IMR-90 (cell line): ENCODE results near the gene PARD6G. TPM values are rescaled to one million over a fixed set of nuclear protein-coding genes. Genes with fewer than 3 reads are reported as not detected.

Source experiments
- ATAC-seq: fragments of 200-7000 bp; cut with Tn5 transposase; 2 replicates; pipeline ENCODE4 v1.9.1; 2020; ENCODE audit warnings: low read depth, mild to moderate bottlenecking, moderate library complexity
- BruUV-seq: library from RNA; stranded (reverse); fragments of 400-500 nt; replicated peaks from 2 replicates; lab custom pipeline; 2021; lab: Mats Ljungman, UMichigan
- CTCF ChIA-PET: fragments of 300-600 bp; formaldehyde crosslinking; extraction: SDS; loops from one replicate; lab custom pipeline; 2021; ENCODE audit warnings: antibody characterized with exemption; lab: Yijun Ruan, JAX
- POLR2A ChIA-PET: fragments of 300-600 bp; sonication (Branson Sonifier 250); formaldehyde crosslinking; loops from one replicate; lab custom pipeline; 2022; ENCODE audit warnings: antibody characterized with exemption; ENCODE audit not compliant: unreplicated experiment; lab: Charles Lee
- DNase-seq: peaks from one replicate; pipeline ENCODE4 v3.0.0; 2013
- H2AFZ ChIP-seq: replicated peaks from 2 replicates; pipeline ENCODE3; 2013; ENCODE audit warnings: low read length, mild to moderate bottlenecking; ENCODE audit not compliant: poor library complexity
- H2AK5ac ChIP-seq: 2 replicates; pipeline ENCODE4 v1.6.1; 2013; ENCODE audit warnings: low read depth, low read length, inconsistent platforms
- H2AK9ac ChIP-seq: replicated peaks from 2 replicates; pipeline ENCODE3; 2013; ENCODE audit warnings: mild to moderate bottlenecking, low read depth, low read length, moderate library complexity; ENCODE audit not compliant: poor library complexity
- H2BK120ac ChIP-seq: 2 replicates; pipeline ENCODE4 v1.6.1; 2013; ENCODE audit warnings: low read depth, low read length, inconsistent platforms
- H2BK15ac ChIP-seq: 3 replicates; pipeline ENCODE4 v1.6.1; 2013; ENCODE audit warnings: low read depth, low read length, inconsistent platforms
- H2BK20ac ChIP-seq: 2 replicates; pipeline ENCODE4 v1.6.1; 2013; ENCODE audit warnings: low read depth, mild to moderate bottlenecking, inconsistent platforms, low read length, moderate library complexity
- H2BK5ac ChIP-seq: 2 replicates; pipeline ENCODE4 v1.6.1; 2013; ENCODE audit warnings: mild to moderate bottlenecking, low read depth, low read length, inconsistent platforms; ENCODE audit not compliant: poor library complexity, severe bottlenecking
- H3K14ac ChIP-seq: replicated peaks from 2 replicates; pipeline ENCODE4 v1.6.1; 2013; ENCODE audit warnings: low read depth, low read length, inconsistent platforms
- H3K18ac ChIP-seq: 2 replicates; pipeline ENCODE4 v1.6.1; 2013; ENCODE audit warnings: low read depth, low read length, control low read depth
- H3K23ac ChIP-seq: 2 replicates; pipeline ENCODE4 v1.6.1; 2013; ENCODE audit warnings: low read depth, low read length, inconsistent platforms
- H3K27ac ChIP-seq: 2 replicates; pipeline ENCODE4 v1.5.1; 2013; ENCODE audit warnings: mild to moderate bottlenecking, control low read depth, low read length; ENCODE audit not compliant: insufficient read depth
- H3K27me3 ChIP-seq: 2 replicates; pipeline ENCODE4 v1.6.1; 2013; ENCODE audit warnings: low read length; ENCODE audit not compliant: control insufficient read depth, insufficient read depth
- H3K36me3 ChIP-seq: 2 replicates; pipeline ENCODE4 v1.6.1; 2013; ENCODE audit warnings: low read length, mixed read lengths; ENCODE audit not compliant: control insufficient read depth, insufficient read depth
- H3K4ac ChIP-seq: 2 replicates; pipeline ENCODE4 v1.6.1; 2013; ENCODE audit warnings: low read depth, low read length, inconsistent platforms
- H3K4me1 ChIP-seq: 2 replicates; pipeline ENCODE4 v1.6.1; 2013; ENCODE audit warnings: low read length, mixed read lengths; ENCODE audit not compliant: control insufficient read depth, insufficient read depth
- H3K4me2 ChIP-seq: 2 replicates; pipeline ENCODE4 v1.6.1; 2013; ENCODE audit warnings: low read depth, mild to moderate bottlenecking, control low read depth, low read length, moderate library complexity
- H3K4me3 ChIP-seq: 2 replicates; pipeline ENCODE4 v1.5.1; 2013; ENCODE audit warnings: low read depth, mild to moderate bottlenecking, control low read depth, low read length, moderate library complexity; ENCODE audit not compliant: insufficient read depth
- H3K56ac ChIP-seq: 2 replicates; pipeline ENCODE4 v1.6.1; 2013; ENCODE audit warnings: low read length, inconsistent platforms; ENCODE audit not compliant: insufficient read depth; ENCODE audit errors: extremely low read depth
- H3K79me1 ChIP-seq, 2 experiments: 2 replicates each; pipeline ENCODE4 v1.6.1; 2013; ENCODE audit warnings: low read length in 2 of 2, inconsistent platforms in 1 of 2, low read depth in 1 of 2
- H3K9ac ChIP-seq: 2 replicates; pipeline ENCODE4 v1.6.1; 2013; ENCODE audit warnings: low read depth, low read length, control low read depth
- H3K9me1 ChIP-seq: 2 replicates; pipeline ENCODE4 v1.6.1; 2013; ENCODE audit warnings: low read length, inconsistent platforms; ENCODE audit not compliant: insufficient read depth
- H3K9me3 ChIP-seq: 2 replicates; pipeline ENCODE4 v1.6.1; 2013; ENCODE audit warnings: low read length; ENCODE audit not compliant: control insufficient read depth, insufficient read depth
- H4K20me1 ChIP-seq: 2 replicates; pipeline ENCODE4 v1.6.1; 2013; ENCODE audit warnings: low read length, inconsistent platforms; ENCODE audit not compliant: insufficient read depth
- H4K5ac ChIP-seq: 2 replicates; pipeline ENCODE4 v1.6.1; 2013; ENCODE audit warnings: mild to moderate bottlenecking, low read depth, low read length, control low read depth
- H4K8ac ChIP-seq, 2 experiments: 2 replicates each; pipeline ENCODE4 v1.6.1; 2013; ENCODE audit warnings: low read depth in 2 of 2, low read length in 2 of 2, control low read depth in 1 of 2, inconsistent platforms in 1 of 2
- H4K91ac ChIP-seq: 2 replicates; pipeline ENCODE4 v1.6.1; 2013; ENCODE audit warnings: low read depth, low read length, inconsistent platforms; ENCODE audit not compliant: insufficient read depth
- FOS ChIP-seq: fragments of 150-350 bp; IDR thresholded peaks from 2 replicates; pipeline ENCODE4 v1.6.1; 2016; ENCODE audit warnings: low read depth, low read length
- MAZ ChIP-seq: IDR thresholded peaks from 2 replicates; pipeline ENCODE4 v1.6.1; 2012; ENCODE audit warnings: low read depth, mild to moderate bottlenecking, low read length, improper control_type of control experiment, moderate library complexity, borderline replicate concordance
- RFX5 ChIP-seq: IDR thresholded peaks from 2 replicates; pipeline ENCODE4 v1.8.0; 2012; ENCODE audit warnings: low read depth, mild to moderate bottlenecking, low read length, moderate library complexity
- WGBS, 2 experiments: methylation state at CpG; one replicate each; pipeline versions ENCODE4 v1.1.5 to v1.1.7; 2013; ENCODE audit warnings: missing lambda C conversion rate in 2 of 2; ENCODE audit not compliant: insufficient read length in 1 of 2; ENCODE audit errors: extremely low coverage in 2 of 2; 5-methylcytosine and 5-hydroxymethylcytosine counted together
- dilution Hi-C: fragments of 300-500 bp; cut with HindIII; formaldehyde crosslinking; loops from one replicate; pipeline ENCODE4 v1.14.3; 2018; ENCODE audit warnings: low sequenced_read_pairs; ENCODE audit not compliant: unreplicated experiment
- in situ Hi-C: fragments of 300-500 bp; cut with MboI; formaldehyde crosslinking; loops from 3 replicates; pipeline ENCODE4 v1.14.3; 2019; ENCODE audit warnings: low sequenced_read_pairs, inconsistent platforms, mixed read lengths
- intact Hi-C: fragments of 100-400 bp; cut with micrococcal nuclease; formaldehyde crosslinking; loops from 2 replicates; pipeline ENCODE4 v1.10.0; 2022
- polyA plus RNA-seq, 3 experiments: library from polyadenylated mRNA; depleted of rRNA; stranded (reverse); fragments of >200 nt; gene quantifications; 2 replicates each; pipeline ENCODE4 v1.2.3, GENCODE V29; 2012; ENCODE audit warnings: low replicate concordance in 1 of 3
- total RNA-seq: library from RNA; depleted of rRNA; stranded (reverse); fragments of >200 nt; gene quantifications from 2 replicates; pipeline ENCODE4 v1.2.3, GENCODE V29; 2012

The PARD6G gene
- total and polyA plus RNA-seq, 2 of the 4 experiments (the other 2 are of a cell fraction), result 2.5 to 4.6 TPM

DNA sequence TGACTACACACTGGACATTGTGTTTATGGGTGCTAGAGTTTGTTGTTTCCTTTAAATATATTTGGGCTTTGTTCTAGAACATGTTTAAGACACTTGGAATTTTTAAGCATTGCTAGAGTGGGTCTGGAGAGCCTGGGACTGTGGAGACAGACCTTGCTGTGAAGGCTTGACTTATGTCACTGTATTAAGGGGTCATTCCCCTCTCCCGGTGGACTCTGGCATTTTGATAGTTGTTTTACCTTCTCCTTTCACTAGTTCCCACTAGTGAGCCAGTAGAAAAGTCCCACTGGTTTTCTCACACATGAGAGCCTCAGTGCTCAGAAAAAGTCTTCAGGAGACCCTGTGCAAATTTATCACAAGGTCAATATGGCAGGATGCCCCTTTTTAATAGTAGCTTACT is 119.7 kb downstream of the PARD6G start:
- no peak overlapping the region for H4K8ac ChIP-seq
- no peak overlapping the region for H2AK5ac ChIP-seq
- no TSS peak for BruUV-seq
- in situ Hi-C loops (no loop called here), dilution Hi-C loops (no loop called here), intact Hi-C loops (no loop called here)
- DNase-seq (no peak), ATAC-seq (no peak)
- no CpG with 5 or more reads among the region's 1 CpG for WGBS, 2 experiments
- no peak overlapping the region for H3K27ac ChIP-seq
- no peaks in the 10 kb centered on the region for H3K27me3 ChIP-seq
- H2AFZ ChIP-seq, result no peak overlapping the region
- H3K36me3 ChIP-seq, result peaks cover 4% of the 10 kb centered on the region
- H2BK15ac ChIP-seq, result no peak overlapping the region
- H3K4ac ChIP-seq, result no peak overlapping the region
- peaks cover 2% of the 10 kb centered on the region; the same call in 1 of the 2 replicates for H3K4me1 ChIP-seq
- CTCF ChIA-PET, result no interaction called here
- no peak overlapping the region for H3K23ac ChIP-seq
- H3K79me1 ChIP-seq, result peaks cover 21 to 65% of the 10 kb centered on the region in 2 experiments
- H3K56ac ChIP-seq, result no peak overlapping the region
- H3K9me3 ChIP-seq, result no peaks in the 10 kb centered on the region; the same call in 1 of the 2 replicates
- H3K4me3 ChIP-seq, result no peak overlapping the region
- no peak overlapping the region for H3K18ac ChIP-seq
- H4K20me1 ChIP-seq, result peaks cover 9% of the 10 kb centered on the region
- no peak overlapping the region for H3K9ac ChIP-seq
- no peak overlapping the region for H3K14ac ChIP-seq
- TF ChIP-seq FOS (no peak), MAZ (no peak), RFX5 (no peak)
- H4K5ac ChIP-seq, result no peak overlapping the region
- H2AK9ac ChIP-seq, result no peak overlapping the region
- POLR2A ChIA-PET, result no interaction called here
- no peak overlapping the region for H3K4me2 ChIP-seq
- H2BK120ac ChIP-seq, result no peak overlapping the region
- no peak overlapping the region for H2BK20ac ChIP-seq
- H2BK5ac ChIP-seq, result no peak overlapping the region
- peaks cover 4% of the 10 kb centered on the region; the same call in 1 of the 2 replicates for H3K9me1 ChIP-seq
- no peak overlapping the region for H4K91ac ChIP-seq
